ENCODE data around the gene TUG1.

The TUG1 gene

DNA sequence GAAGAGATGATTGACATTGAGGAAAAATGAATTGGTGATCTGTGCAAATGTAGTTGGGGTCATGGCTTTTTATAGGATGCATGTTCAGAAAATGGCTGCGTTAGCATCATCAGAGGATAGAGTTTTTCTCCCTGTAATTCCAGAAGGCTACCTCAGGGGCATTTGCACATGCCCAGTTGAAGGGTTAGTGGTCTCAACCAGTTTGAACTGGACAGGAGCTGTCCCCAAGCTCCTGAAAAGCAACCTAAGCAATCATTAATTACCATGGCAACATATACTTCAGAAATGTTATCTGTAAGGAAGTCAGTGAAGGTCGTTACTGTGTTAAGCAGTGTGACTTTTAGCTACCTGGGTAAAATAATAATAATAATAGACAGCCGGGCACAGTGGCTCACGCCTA lies 29.3 kb downstream of the TUG1 start:
- DNase-seq (ENCODE audit: low read depth in 2 of 3, low spot score in 1 of 3): no peak

DNA sequence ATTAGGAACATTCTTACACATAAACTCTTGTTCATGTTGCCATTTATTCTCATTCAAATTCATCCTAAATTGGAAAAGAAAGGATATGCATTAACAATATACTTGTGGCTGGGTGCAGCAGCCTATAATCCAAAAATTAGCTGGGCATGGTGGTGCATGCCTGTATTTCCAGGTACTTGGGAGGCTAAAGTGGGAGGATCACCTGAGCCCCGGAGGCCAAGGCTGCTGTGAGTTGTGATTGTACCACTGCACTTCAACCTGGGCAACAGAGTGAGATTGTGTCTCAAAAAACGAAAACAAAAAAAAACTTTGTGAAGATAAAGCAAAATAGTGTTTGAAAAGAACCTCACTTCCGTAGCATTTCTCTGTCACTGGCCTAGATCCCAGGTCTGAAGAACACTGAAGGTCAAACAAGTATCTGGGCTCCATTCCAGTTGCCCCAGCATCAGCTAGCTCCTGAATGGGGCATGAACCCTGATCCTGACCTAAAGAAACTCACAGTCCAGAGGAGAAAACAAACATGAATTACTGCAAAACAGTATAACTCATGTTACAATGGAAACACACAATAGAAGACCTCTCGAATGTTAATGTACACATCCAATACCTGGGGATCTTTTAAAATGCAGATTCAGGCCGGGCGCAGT lies 32.2 kb downstream of the TUG1 start:
- no peak for DNase-seq (ENCODE audit: low read depth in 2 of 3, low spot score in 1 of 3)

DNA sequence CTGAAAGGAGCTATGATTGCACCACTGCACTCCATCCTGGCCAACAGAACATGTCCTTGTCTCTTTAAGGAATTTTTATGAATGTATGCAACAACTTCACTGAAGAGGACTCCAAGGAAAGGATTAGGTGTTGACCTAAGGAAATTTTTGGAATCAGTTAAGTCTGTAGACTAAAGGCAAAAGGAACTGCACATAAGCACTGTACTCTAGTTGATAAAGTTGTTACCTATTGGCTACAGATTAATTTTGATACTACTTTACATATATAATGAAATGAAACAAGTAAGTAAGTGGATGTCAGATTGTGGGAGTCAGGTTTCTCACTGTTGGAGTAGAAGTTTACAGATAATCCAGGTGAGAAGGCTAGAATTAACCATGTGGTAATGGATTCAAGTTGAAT lies 36.5 kb downstream of the TUG1 start:
- no peak for DNase-seq (ENCODE audit: low read depth in 2 of 3, low spot score in 1 of 3)

GRCh38 chr22:31019191-31019930 lies 50.3 kb downstream of the TUG1 start:
- DNase-seq (ENCODE audit: low read depth in 2 of 3, low spot score in 1 of 3): no peak

DNA sequence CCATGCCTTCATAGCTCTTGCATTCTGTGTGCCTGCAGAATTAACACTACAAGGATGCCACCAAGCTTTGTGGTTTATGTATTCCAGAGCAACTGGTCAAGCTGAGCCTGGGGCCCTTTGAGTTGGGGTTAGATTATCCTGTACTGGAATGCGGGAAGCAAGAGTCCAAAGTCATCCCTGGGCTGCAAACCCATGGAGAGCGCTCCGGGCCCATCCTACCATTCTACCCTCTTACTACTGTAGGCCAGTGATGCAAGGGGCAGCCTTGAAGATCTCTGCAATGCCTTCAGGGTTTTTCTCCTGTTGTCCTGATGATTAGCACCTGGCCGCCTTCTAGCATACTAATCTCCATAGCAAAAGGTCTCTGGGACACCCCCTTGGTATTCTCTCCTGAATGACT lies 51.3 kb downstream of the TUG1 start:
- DNase-seq (ENCODE audit: low read depth in 2 of 3, low spot score in 1 of 3): no peak

GRCh38 chr22:31022516-31022915 lies 53.5 kb downstream of the TUG1 start:
- DNase-seq (ENCODE audit: low read depth in 2 of 3, low spot score in 1 of 3): no peak

All from stimulated activated CD4-positive, alpha-beta T cell treated with anti-CD3 and anti-CD28 coated beads, Interleukin-12 subunit alpha, Interleukin-12 subunit beta, amount 100 ng/mL, for 48 hours (primary cell).